ENCODE results near the gene RNF217. TPM values are rescaled to one million over a fixed set of nuclear protein-coding genes. Genes with fewer than 3 reads are reported as not detected.

The RNF217 gene
- total RNA-seq, 1 donor from 2014 or later, result not detected

- TF ChIP-seq CTCF (IDR thresholded peaks at IDR 0.05), result no peak
- Mint-ChIP-seq H3K4me1 (no peaks in the 10 kb centered on the region), H3K27ac (no peak overlapping the region), H3K36me3 (ENCODE audit: low read depth) (no peaks in the 10 kb centered on the region), H3K9me3 (no peaks in the 10 kb centered on the region), H3K27me3 (no peaks in the 10 kb centered on the region), H3K4me3 (no peak overlapping the region)
- ATAC-seq (ENCODE audit: low read depth) (no peak), DNase-seq (no peak)
- intact Hi-C loops (cut with micrococcal nuclease), result no loop called here
- CTCF ChIA-PET, result no interaction called here
- POLR2A ChIA-PET, result no interaction called here
These were observed 39.6 kb downstream of the RNF217 start for GRCh38 chr6:125001684-125002405.

- DNase-seq (no peak), ATAC-seq (ENCODE audit: low read depth) (no peak)
- H3K27ac Mint-ChIP-seq, result no peak overlapping the region
- H3K4me3 Mint-ChIP-seq, result no peak overlapping the region
- CTCF ChIA-PET, result no interaction called here
- H3K27me3 Mint-ChIP-seq, result no peaks in the 10 kb centered on the region
- H3K4me1 Mint-ChIP-seq, result no peaks in the 10 kb centered on the region
- intact Hi-C loops (cut with micrococcal nuclease), result no loop called here
- POLR2A ChIA-PET, result no interaction called here
- H3K36me3 Mint-ChIP-seq (ENCODE audit: low read depth), result no peaks in the 10 kb centered on the region
- no peak for TF ChIP-seq CTCF (IDR thresholded peaks at IDR 0.05)
- H3K9me3 Mint-ChIP-seq, result no peaks in the 10 kb centered on the region
These were observed 40.1 kb downstream of the RNF217 start for GRCh38 chr6:125002406-125002741.

GRCh38 chr6:125003070-125003469 lies 40.8 kb downstream of the RNF217 start:
- Mint-ChIP-seq H3K36me3 (ENCODE audit: low read depth) (no peaks in the 10 kb centered on the region), H3K4me1 (no peaks in the 10 kb centered on the region), H3K27me3 (no peaks in the 10 kb centered on the region), H3K4me3 (no peak overlapping the region), H3K9me3 (no peaks in the 10 kb centered on the region), H3K27ac (no peak overlapping the region)
- POLR2A ChIA-PET, result no interaction called here
- no peak for TF ChIP-seq CTCF (IDR thresholded peaks at IDR 0.05)
- intact Hi-C loops (cut with micrococcal nuclease), result no loop called here
- DNase-seq, result no peak
- ATAC-seq (ENCODE audit: low read depth), result no peak
- CTCF ChIA-PET, result no interaction called here

GRCh38 chr6:125004198-125004597 lies 42.0 kb downstream of the RNF217 start:
- no peak for ATAC-seq (ENCODE audit: low read depth)
- Mint-ChIP-seq H3K36me3 (ENCODE audit: low read depth) (no peaks in the 10 kb centered on the region), H3K27ac (no peak overlapping the region), H3K4me1 (no peaks in the 10 kb centered on the region), H3K4me3 (no peak overlapping the region), H3K27me3 (no peaks in the 10 kb centered on the region), H3K9me3 (no peaks in the 10 kb centered on the region)
- TF ChIP-seq CTCF (IDR thresholded peaks at IDR 0.05), result no peak
- POLR2A ChIA-PET, result no interaction called here
- DNase-seq, result no peak
- CTCF ChIA-PET, result no interaction called here
- intact Hi-C loops (cut with micrococcal nuclease), result no loop called here

- H3K36me3 Mint-ChIP-seq (ENCODE audit: low read depth), result no peaks in the 10 kb centered on the region
- POLR2A ChIA-PET, result no interaction called here
- no peaks in the 10 kb centered on the region for H3K4me1 Mint-ChIP-seq
- intact Hi-C loops (cut with micrococcal nuclease), result no loop called here
- no peaks in the 10 kb centered on the region for H3K9me3 Mint-ChIP-seq
- CTCF ChIA-PET, result no interaction called here
- no peak for TF ChIP-seq CTCF (IDR thresholded peaks at IDR 0.05)
- no peak for DNase-seq
- H3K27ac Mint-ChIP-seq, result no peak overlapping the region
- ATAC-seq (ENCODE audit: low read depth), result no peak
- no peaks in the 10 kb centered on the region for H3K27me3 Mint-ChIP-seq
- H3K4me3 Mint-ChIP-seq, result no peak overlapping the region
These were observed 42.8 kb downstream of the RNF217 start for GRCh38 chr6:125004797-125005595.

All from activated B cell treated with CpG ODN at 0.5 μM for 24 hours (primary cell).